Measurements from ENCODE around the gene KDM1A.
A peak's percentile ranks its signal among the peaks of the same experiment; 100 is the strongest.
"Not testable (repeated sequence)": the region's sequence is repeated elsewhere in the genome, so short reads cannot be mapped to it uniquely, and the experiment has no call there.

KDM1A gene

DNA sequence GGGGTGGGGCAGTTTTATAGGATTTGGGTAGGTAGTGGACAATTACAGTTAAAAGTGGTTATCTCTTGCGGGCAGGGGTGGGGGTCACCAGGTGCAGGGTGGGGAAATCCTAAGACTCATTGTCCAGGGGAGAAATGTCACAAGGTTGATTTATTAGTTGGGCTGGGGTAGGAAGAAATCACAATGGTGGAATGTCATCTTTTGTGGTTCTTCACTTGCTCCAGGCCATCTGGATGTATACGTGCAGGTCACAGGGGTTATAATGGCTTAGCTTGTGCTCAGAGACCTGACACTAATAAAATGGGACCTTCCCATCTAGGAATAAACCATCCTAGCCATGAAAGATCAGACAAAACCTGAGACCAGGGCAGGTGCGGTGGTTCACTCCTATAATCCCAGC lies 15.2 kb upstream of the KDM1A start:
- H3K4me3 ChIP-seq (ENCODE audit: low read depth, low read length): no peak overlapping the region
- TF ChIP-seq, protein P1, sequence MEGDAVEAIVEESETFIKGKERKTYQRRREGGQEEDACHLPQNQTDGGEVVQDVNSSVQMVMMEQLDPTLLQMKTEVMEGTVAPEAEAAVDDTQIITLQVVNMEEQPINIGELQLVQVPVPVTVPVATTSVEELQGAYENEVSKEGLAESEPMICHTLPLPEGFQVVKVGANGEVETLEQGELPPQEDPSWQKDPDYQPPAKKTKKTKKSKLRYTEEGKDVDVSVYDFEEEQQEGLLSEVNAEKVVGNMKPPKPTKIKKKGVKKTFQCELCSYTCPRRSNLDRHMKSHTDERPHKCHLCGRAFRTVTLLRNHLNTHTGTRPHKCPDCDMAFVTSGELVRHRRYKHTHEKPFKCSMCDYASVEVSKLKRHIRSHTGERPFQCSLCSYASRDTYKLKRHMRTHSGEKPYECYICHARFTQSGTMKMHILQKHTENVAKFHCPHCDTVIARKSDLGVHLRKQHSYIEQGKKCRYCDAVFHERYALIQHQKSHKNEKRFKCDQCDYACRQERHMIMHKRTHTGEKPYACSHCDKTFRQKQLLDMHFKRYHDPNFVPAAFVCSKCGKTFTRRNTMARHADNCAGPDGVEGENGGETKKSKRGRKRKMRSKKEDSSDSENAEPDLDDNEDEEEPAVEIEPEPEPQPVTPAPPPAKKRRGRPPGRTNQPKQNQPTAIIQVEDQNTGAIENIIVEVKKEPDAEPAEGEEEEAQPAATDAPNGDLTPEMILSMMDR (IDR thresholded peaks at IDR 0.05; ENCODE audit: insufficient read depth, low read depth, low read length, missing control alignments): no peak
- no peak for DNase-seq (ENCODE audit: low read depth)

DNA sequence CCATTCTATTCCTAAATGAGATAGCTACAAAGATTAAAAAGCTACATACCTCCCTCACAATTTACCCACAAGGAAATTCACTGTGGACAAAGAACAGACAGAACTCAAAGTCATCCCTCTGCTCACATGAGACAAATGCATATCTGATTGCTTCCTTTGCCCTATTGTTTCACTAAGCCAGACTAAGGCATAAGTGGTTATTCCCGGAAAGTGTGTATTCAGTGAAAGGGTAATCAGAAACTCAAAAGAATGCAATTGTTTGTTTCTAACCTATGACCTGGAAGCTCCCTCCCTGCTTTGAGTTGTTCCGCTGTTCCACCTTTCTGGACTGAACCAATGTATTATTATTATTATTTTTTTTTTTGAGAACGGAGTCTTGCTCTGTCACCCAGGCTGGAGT lies 14.5 kb upstream of the KDM1A start:
- H3K4me3 ChIP-seq (ENCODE audit: low read depth, low read length); DNase-seq (ENCODE audit: low read depth): not testable (repeated sequence)

DNA sequence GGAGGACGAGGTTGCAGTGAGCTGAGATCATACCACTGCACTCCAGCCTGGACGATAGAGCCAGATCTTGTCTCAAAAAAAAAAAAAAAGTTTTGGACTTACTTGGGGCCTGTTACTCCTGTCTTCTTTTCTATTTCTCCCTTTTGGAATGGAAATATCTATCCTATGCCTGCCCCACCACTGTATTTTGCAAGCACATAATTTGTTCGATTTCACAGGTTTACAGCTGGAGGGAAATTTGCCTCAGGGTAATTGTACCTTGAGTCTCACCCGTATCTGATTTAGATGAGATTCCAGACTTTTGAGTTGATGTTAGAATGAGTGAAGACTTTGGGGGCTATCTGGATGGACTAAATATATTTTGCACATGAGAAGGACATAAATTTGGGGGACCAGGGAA lies 12.2 kb upstream of the KDM1A start:
- TF ChIP-seq, protein P1 (IDR thresholded peaks at IDR 0.05; ENCODE audit: insufficient read depth, low read depth, low read length, missing control alignments): no peak
- no peak for DNase-seq (ENCODE audit: low read depth)

DNA sequence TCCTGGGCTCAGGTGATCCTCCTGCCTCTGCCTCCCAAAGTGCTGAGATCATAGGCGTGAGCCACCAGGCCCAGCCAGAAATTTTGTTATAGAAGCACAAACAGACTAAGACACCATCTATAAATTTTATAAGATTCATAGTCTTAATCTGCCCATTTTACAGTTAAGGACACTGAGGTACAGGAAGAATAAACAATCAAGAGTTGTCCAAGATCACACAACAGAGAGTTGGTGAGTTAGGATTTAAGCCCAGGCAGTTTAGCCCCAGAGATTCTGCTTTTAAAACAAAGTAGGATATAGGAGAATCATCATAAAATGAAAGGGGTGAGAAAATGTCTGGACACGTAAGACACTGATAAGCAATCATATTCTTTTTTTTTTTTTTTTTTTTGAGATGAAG lies 10.4 kb upstream of the KDM1A start:
- TF ChIP-seq, protein P1 (IDR thresholded peaks at IDR 0.05; ENCODE audit: insufficient read depth, low read depth, low read length, missing control alignments): no peak
- no peak for DNase-seq (ENCODE audit: low read depth)
- H3K4me3 ChIP-seq (ENCODE audit: low read depth, low read length): no peak overlapping the region

More for the DNA sequence above, 12.2 kb upstream of the KDM1A start:
- H3K4me3 ChIP-seq (ENCODE audit: low read depth, low read length): no peak overlapping the region

DNA sequence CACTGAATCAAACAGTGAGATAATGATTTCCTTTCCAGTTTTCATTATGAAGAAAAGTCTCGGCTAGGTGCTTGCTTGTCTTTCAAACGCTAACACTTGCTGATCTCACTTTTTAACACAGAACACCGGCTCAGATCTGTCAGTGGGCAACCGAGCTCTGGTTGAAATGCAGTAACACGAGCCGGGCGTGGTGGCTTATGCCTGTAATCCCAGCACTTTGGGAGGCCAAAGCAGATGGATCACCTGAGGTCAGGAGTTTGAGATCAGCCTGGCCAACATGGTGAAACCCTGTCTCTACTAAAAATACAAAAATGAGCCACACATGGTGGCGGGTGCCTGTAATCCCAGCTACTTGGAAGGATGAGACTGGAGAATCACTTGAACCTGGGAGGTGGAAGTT lies 9.2 kb upstream of the KDM1A start:
- not testable (repeated sequence) for H3K4me3 ChIP-seq (ENCODE audit: low read depth, low read length); DNase-seq (ENCODE audit: low read depth)

DNA sequence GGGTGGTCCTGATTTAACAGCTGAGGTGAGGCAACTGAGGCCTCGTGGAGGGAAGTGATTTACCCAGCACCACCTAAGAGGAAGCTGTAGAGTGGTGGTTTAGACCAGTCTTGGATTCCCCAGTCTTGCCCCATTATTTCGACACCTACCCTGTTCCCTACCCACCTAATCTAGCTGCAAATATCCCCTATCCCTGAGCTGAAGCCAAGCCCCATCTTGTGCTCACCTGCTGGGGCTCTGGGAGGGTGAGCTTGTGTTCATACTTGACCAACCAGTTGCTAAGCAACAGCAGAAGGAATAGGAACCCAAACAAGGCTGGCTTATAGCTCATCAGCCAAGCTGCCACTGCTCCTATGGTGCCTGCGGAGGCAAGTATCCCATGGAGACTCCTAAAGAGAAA lies 5.6 kb upstream of the KDM1A start:
- TF ChIP-seq, protein P1 (IDR thresholded peaks at IDR 0.05; ENCODE audit: insufficient read depth, low read depth, low read length, missing control alignments): no peak
- no peak overlapping the region for H3K4me3 ChIP-seq (ENCODE audit: low read depth, low read length)
- DNase-seq (ENCODE audit: low read depth): peak; percentile 44

DNA sequence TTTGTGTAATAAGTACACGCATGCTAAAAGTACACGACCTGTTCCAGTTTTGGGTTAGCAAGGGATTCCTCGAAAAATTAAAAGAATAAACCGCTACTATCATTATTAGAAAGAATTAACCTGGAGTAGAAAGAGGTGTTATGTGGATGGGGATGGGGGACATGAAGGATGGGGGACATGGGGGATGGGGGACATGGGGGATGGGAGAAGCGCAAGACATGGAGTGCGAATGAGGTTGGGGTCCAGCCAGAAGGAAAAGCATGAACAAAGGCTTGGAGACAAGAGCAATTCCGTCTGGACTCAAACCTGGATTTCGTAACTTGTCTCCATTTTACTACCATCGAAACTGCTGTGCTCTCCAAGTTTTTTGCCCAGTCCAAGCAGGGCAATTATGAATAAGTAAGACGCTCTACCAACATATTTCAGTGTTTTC lies 591 bp upstream of the KDM1A start:
- TF ChIP-seq, protein P1 (IDR thresholded peaks at IDR 0.05; ENCODE audit: insufficient read depth, low read depth, low read length, missing control alignments): no peak
- DNase-seq (ENCODE audit: low read depth): no peak
- peak overlapping the region; percentile 60 for H3K4me3 ChIP-seq (ENCODE audit: low read depth, low read length)

DNA sequence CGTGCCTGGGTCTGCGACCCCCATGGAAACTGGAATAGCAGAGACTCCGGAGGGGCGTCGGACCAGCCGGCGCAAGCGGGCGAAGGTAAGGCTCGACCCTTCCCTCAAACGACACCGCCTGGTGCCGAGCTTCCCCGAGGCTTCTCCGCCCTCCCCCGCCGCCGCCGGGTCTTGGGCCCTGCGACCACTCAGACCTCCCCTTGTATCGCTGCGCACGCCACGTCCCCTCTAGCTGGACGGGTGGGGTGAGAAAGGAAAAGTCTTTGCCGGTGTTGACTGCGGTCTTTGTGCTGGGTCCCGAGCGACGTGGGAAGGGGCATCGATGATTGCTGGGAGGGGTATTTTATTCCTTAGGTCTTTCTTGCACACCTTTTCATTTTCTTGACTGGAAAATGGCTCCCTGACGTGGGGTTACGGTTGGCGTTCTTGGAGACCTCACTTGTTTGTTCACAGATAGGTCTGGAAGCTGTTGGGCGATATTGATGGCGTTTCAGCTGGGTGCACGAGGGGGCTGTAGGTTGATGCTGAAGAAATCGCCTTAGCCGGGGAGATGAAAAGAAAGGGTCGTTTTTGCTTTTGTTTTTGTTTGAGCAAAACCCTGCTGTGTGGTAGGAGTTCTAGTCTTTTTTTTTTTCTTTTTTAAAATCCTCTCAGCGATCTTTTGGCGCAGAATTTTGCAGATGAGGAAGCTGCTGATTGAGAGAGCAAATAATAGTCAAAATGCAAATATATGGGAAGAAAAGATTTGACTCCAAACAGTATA lies 776 bp downstream of the KDM1A start:
- TF ChIP-seq, protein P1 (IDR thresholded peaks at IDR 0.05; ENCODE audit: insufficient read depth, low read depth, low read length, missing control alignments): no peak
- peak; percentile 56 for DNase-seq (ENCODE audit: low read depth)
- peak overlapping the region; percentile 88 for H3K4me3 ChIP-seq (ENCODE audit: low read depth, low read length)
